ENCODE measurements around the gene SPEM3.

The SPEM3 gene

GRCh38 chr17:7428557-7428956, at the start of gene SPEM3:
TSS of gene SPEM3 (plus strand) at chr17:7428857. CDS start at chr17:7428903, 46 bp downstream.
- DNase-seq = no peak

- no peak for DNase-seq
Measured at GRCh38 chr17:7379134-7379533, 49.5 kb upstream of the SPEM3 start.

- no peak for DNase-seq
Measured at GRCh38 chr17:7380321-7380720, 48.3 kb upstream of the SPEM3 start.

GRCh38 chr17:7380855-7381683, 47.6 kb upstream of the SPEM3 start, which contains the start of gene TNK1:
TSS of gene TNK1 (plus strand) at chr17:7381089. CDS start at chr17:7382927, 1,838 bp downstream.
- DNase-seq = no peak

GRCh38 chr17:7382901-7383300, 45.8 kb upstream of the SPEM3 start:
- no peak for DNase-seq

GRCh38 chr17:7383371-7383741, 45.3 kb upstream of the SPEM3 start:
- DNase-seq = no peak

GRCh38 chr17:7383742-7384488, 44.7 kb upstream of the SPEM3 start:
- no peak for DNase-seq

GRCh38 chr17:7384489-7385081, 44.1 kb upstream of the SPEM3 start:
- no peak for DNase-seq

GRCh38 chr17:7388856-7389255, 39.8 kb upstream of the SPEM3 start:
- no peak for DNase-seq

GRCh38 chr17:7389924-7390910, 38.4 kb upstream of the SPEM3 start:
- no peak for DNase-seq

GRCh38 chr17:7391307-7391706, 37.4 kb upstream of the SPEM3 start:
- DNase-seq = no peak

GRCh38 chr17:7392696-7393612, 35.7 kb upstream of the SPEM3 start:
- DNase-seq = no peak

GRCh38 chr17:7393613-7394451, 34.8 kb upstream of the SPEM3 start:
- no peak for DNase-seq

- DNase-seq = no peak
Measured at GRCh38 chr17:7394452-7395191, 34.0 kb upstream of the SPEM3 start, which contains the start of gene PLSCR3. TSS of gene PLSCR3 (minus strand) at chr17:7394525. CDS start at chr17:7394110, 415 bp downstream.

- no peak for DNase-seq
Measured at GRCh38 chr17:7396147-7396546, 32.5 kb upstream of the SPEM3 start.

- no peak for DNase-seq
Measured at GRCh38 chr17:7398612-7399011, 30.0 kb upstream of the SPEM3 start.

GRCh38 chr17:7403043-7403726, 25.5 kb upstream of the SPEM3 start:
- DNase-seq = no peak

- no peak for DNase-seq
Measured at GRCh38 chr17:7403727-7403976, 25.0 kb upstream of the SPEM3 start.
